WTC11 (cell line): ENCODE data around the gene MYCBPAP. TPM values are rescaled to one million over a fixed set of nuclear protein-coding genes. Genes with fewer than 3 reads are reported as not detected.

Experiments used
- ESRRA ChIP-seq: sonication (generic); formaldehyde crosslinking; IDR thresholded peaks from 2 replicates; pipeline ENCODE4 v1.8.1; 2022; ENCODE audit warnings: mild to moderate bottlenecking, missing genetic modification reagents, borderline replicate concordance
- GABPB1 ChIP-seq: sonication (generic); formaldehyde crosslinking; IDR thresholded peaks from 2 replicates; pipeline ENCODE4 v1.8.1; 2023; ENCODE audit warnings: mild to moderate bottlenecking, missing genetic modification reagents
- GRHL2 ChIP-seq: fragments of 250-450 bp; sonication (Bioruptor Pico); IDR thresholded peaks from 2 replicates; pipeline ENCODE4 v1.8.0; 2022; ENCODE audit warnings: mild to moderate bottlenecking, moderate library complexity; ENCODE audit not compliant: insufficient replicate concordance, severe bottlenecking
- GTF2I ChIP-seq: fragments of 250-450 bp; sonication (Bioruptor Pico); conservative IDR thresholded peaks from 2 replicates; pipeline ENCODE4 v1.4.0; 2021; ENCODE audit warnings: mild to moderate bottlenecking
- HMGA2 ChIP-seq: fragments of 250-450 bp; sonication (Bioruptor Pico); IDR thresholded peaks from 2 replicates; pipeline ENCODE4 v1.4.0; 2021; ENCODE audit warnings: mild to moderate bottlenecking, moderate library complexity
- JAZF1 ChIP-seq: fragments of 250-450 bp; sonication (Bioruptor Pico); IDR thresholded peaks from 2 replicates; pipeline ENCODE4 v1.9.0; 2021; ENCODE audit warnings: moderate library complexity, mild to moderate bottlenecking, inconsistent platforms
- JUN ChIP-seq: sonication (generic); formaldehyde crosslinking; IDR thresholded peaks from 2 replicates; pipeline ENCODE4 v1.8.0; 2023; ENCODE audit warnings: mild to moderate bottlenecking, missing genetic modification reagents
- NFE2L1 ChIP-seq: sonication (generic); formaldehyde crosslinking; IDR thresholded peaks from 2 replicates; pipeline ENCODE4 v1.8.1; 2023; ENCODE audit warnings: missing genetic modification reagents
- NR2C2 ChIP-seq: sonication (generic); formaldehyde crosslinking; IDR thresholded peaks from 2 replicates; pipeline ENCODE4 v1.8.0; 2022; ENCODE audit warnings: mild to moderate bottlenecking, missing genetic modification reagents
- OVOL2 ChIP-seq: fragments of 250-450 bp; sonication (Bioruptor Pico); IDR thresholded peaks from 2 replicates; pipeline ENCODE4 v1.9.0; 2021; ENCODE audit warnings: mild to moderate bottlenecking, borderline replicate concordance
- RELA ChIP-seq: sonication (generic); formaldehyde crosslinking; IDR thresholded peaks from 2 replicates; pipeline ENCODE4 v1.8.1; 2022; ENCODE audit warnings: missing genetic modification reagents, mild to moderate bottlenecking, borderline replicate concordance
- RORB ChIP-seq: fragments of 250-450 bp; sonication (Bioruptor Pico); IDR thresholded peaks from 2 replicates; pipeline ENCODE4 v1.9.0; 2021; ENCODE audit warnings: mild to moderate bottlenecking
- SOX15 ChIP-seq: fragments of 250-450 bp; sonication (Bioruptor Pico); IDR thresholded peaks from 2 replicates; pipeline ENCODE4 v1.9.0; 2021; ENCODE audit warnings: mild to moderate bottlenecking
- TCF7 ChIP-seq: sonication (generic); formaldehyde crosslinking; IDR thresholded peaks from 2 replicates; pipeline ENCODE4 v1.8.0; 2022; ENCODE audit warnings: mild to moderate bottlenecking, low read depth, missing genetic modification reagents, moderate library complexity
- TEAD1 ChIP-seq: sonication (generic); formaldehyde crosslinking; IDR thresholded peaks from 2 replicates; pipeline ENCODE4 v1.8.0; 2022; ENCODE audit warnings: mild to moderate bottlenecking, missing genetic modification reagents
- ZBTB21 ChIP-seq: sonication (generic); formaldehyde crosslinking; IDR thresholded peaks from 2 replicates; pipeline ENCODE4 v1.8.1; 2023; ENCODE audit warnings: mild to moderate bottlenecking, missing genetic modification reagents, borderline replicate concordance
- ZNF138 ChIP-seq: sonication (generic); formaldehyde crosslinking; conservative IDR thresholded peaks from 2 replicates; pipeline ENCODE4 v1.8.1; 2022; ENCODE audit warnings: mild to moderate bottlenecking, moderate library complexity, missing genetic modification reagents
- ZNF232 ChIP-seq: sonication (generic); formaldehyde crosslinking; IDR thresholded peaks from 2 replicates; pipeline ENCODE4 v1.8.0; 2022; ENCODE audit warnings: mild to moderate bottlenecking, missing genetic modification reagents
- ZNF263 ChIP-seq: sonication (generic); formaldehyde crosslinking; IDR thresholded peaks from 2 replicates; pipeline ENCODE4 v1.8.1; 2022; ENCODE audit warnings: low read depth, mild to moderate bottlenecking, moderate library complexity, missing genetic modification reagents
- ZNF317 ChIP-seq: sonication (generic); formaldehyde crosslinking; IDR thresholded peaks from 2 replicates; pipeline ENCODE4 v1.8.1; 2023; ENCODE audit warnings: low read depth, mild to moderate bottlenecking, moderate library complexity, missing genetic modification reagents, borderline replicate concordance
- total RNA-seq: library from RNA; stranded (reverse); gene quantifications from 3 replicates; pipeline ENCODE4 v1.2.3, GENCODE V29; 2021
- TF ChIP-seq, protein P1 (sequence below): sonication (generic); formaldehyde crosslinking; IDR thresholded peaks from 2 replicates; pipeline ENCODE4 v1.8.1; 2023; ENCODE audit warnings: mild to moderate bottlenecking, missing genetic modification reagents
- TF ChIP-seq, protein P2 (sequence below): sonication (generic); formaldehyde crosslinking; IDR thresholded peaks from 2 replicates; pipeline ENCODE4 v1.8.1; 2023; ENCODE audit warnings: mild to moderate bottlenecking, missing genetic modification reagents
- TF ChIP-seq, protein P3 (sequence below): fragments of 250-450 bp; sonication (Bioruptor Pico); IDR thresholded peaks from 2 replicates; pipeline ENCODE4 v1.9.0; 2021; ENCODE audit warnings: mild to moderate bottlenecking, borderline replicate concordance
- TF ChIP-seq, protein P4 (sequence below): sonication (generic); formaldehyde crosslinking; IDR thresholded peaks from 2 replicates; pipeline ENCODE4 v1.8.1; 2022; ENCODE audit warnings: low read depth, missing genetic modification reagents, borderline replicate concordance
- TF ChIP-seq, protein P5 (sequence below): sonication (generic); formaldehyde crosslinking; IDR thresholded peaks from 2 replicates; pipeline ENCODE4 v1.8.0; 2023; ENCODE audit warnings: mild to moderate bottlenecking, missing genetic modification reagents
- TF ChIP-seq, protein P6 (sequence below): sonication (generic); formaldehyde crosslinking; IDR thresholded peaks from 2 replicates; pipeline ENCODE4 v1.8.1; 2022; ENCODE audit warnings: mild to moderate bottlenecking, missing genetic modification reagents, moderate library complexity, borderline replicate concordance

Gene MYCBPAP
- total RNA-seq, 1 experiment from 2014 or later: 5.7 TPM

DNA sequence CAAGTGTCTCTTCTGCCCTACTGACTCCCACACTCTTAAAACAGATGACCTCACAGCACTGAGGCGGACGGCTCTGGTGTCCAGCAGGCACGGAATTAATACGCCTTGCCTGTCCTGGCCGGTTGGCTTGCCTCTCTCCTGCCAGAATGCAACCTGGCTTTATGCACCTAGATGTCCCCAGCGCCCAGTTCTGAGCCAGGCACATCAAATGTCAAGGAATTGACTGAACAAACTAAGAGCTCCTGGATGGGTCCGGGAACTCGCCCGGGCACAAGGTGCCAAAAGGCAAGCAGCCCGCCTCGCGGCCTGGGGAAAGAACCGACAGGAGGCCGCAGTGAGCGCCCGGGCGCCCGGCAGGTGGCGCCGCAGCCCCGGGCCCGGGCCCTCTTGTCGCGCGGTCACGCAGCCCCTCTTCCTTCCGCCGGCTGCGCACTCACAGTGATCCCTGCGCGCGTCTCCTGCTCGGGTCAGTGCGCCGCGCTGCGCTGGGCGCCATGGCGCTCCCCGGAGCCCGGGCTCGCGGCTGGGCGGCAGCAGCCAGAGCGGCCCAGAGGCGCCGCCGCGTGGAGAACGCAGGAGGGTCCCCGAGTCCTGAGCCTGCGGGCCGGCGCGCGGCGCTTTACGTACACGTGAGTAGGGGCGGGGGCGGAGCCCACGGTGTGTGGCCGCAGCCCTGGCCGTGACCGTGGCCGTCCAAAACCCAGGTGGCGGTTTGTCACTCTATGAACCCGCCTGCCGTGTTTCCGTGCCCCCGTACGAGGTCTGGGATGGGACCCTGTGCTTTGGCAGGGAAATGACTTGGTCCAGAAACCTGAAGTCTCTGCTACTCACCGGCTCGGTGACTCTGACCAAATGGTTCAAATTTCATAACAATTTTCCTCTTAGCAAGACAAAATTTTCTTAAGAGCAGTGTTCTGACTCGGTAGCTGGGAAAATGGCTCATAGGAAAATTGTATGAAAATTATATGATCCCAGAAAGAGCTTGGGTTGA lies 29.6 kb upstream of the MYCBPAP start, which contains the start of gene RSAD1 (continued):
- TF ChIP-seq ZNF232 (CRISPR knock-in tag): no peak
- peak; percentile 81; the same call in 1 of the 2 replicates for TF ChIP-seq ESRRA (CRISPR knock-in tag)
- peak; percentile 83; the same call in 1 of the 2 replicates for TF ChIP-seq RELA
- no peak for TF ChIP-seq ZNF138 (CRISPR knock-in tag)
- TF ChIP-seq TCF7: no peak
- TF ChIP-seq, protein P1, sequence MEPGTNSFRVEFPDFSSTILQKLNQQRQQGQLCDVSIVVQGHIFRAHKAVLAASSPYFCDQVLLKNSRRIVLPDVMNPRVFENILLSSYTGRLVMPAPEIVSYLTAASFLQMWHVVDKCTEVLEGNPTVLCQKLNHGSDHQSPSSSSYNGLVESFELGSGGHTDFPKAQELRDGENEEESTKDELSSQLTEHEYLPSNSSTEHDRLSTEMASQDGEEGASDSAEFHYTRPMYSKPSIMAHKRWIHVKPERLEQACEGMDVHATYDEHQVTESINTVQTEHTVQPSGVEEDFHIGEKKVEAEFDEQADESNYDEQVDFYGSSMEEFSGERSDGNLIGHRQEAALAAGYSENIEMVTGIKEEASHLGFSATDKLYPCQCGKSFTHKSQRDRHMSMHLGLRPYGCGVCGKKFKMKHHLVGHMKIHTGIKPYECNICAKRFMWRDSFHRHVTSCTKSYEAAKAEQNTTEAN (CRISPR knock-in tag): no peak; the same call in 1 of the 2 replicates
- TF ChIP-seq JUN (CRISPR knock-in tag): no peak
- TF ChIP-seq, protein P2, sequence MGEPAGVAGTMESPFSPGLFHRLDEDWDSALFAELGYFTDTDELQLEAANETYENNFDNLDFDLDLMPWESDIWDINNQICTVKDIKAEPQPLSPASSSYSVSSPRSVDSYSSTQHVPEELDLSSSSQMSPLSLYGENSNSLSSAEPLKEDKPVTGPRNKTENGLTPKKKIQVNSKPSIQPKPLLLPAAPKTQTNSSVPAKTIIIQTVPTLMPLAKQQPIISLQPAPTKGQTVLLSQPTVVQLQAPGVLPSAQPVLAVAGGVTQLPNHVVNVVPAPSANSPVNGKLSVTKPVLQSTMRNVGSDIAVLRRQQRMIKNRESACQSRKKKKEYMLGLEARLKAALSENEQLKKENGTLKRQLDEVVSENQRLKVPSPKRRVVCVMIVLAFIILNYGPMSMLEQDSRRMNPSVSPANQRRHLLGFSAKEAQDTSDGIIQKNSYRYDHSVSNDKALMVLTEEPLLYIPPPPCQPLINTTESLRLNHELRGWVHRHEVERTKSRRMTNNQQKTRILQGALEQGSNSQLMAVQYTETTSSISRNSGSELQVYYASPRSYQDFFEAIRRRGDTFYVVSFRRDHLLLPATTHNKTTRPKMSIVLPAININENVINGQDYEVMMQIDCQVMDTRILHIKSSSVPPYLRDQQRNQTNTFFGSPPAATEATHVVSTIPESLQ (CRISPR knock-in tag): no peak
- peak; percentile 40; the same call in 1 of the 2 replicates for TF ChIP-seq ZNF263 (CRISPR knock-in tag)
- TF ChIP-seq TEAD1 (CRISPR knock-in tag): no peak
- TF ChIP-seq, protein P3, sequence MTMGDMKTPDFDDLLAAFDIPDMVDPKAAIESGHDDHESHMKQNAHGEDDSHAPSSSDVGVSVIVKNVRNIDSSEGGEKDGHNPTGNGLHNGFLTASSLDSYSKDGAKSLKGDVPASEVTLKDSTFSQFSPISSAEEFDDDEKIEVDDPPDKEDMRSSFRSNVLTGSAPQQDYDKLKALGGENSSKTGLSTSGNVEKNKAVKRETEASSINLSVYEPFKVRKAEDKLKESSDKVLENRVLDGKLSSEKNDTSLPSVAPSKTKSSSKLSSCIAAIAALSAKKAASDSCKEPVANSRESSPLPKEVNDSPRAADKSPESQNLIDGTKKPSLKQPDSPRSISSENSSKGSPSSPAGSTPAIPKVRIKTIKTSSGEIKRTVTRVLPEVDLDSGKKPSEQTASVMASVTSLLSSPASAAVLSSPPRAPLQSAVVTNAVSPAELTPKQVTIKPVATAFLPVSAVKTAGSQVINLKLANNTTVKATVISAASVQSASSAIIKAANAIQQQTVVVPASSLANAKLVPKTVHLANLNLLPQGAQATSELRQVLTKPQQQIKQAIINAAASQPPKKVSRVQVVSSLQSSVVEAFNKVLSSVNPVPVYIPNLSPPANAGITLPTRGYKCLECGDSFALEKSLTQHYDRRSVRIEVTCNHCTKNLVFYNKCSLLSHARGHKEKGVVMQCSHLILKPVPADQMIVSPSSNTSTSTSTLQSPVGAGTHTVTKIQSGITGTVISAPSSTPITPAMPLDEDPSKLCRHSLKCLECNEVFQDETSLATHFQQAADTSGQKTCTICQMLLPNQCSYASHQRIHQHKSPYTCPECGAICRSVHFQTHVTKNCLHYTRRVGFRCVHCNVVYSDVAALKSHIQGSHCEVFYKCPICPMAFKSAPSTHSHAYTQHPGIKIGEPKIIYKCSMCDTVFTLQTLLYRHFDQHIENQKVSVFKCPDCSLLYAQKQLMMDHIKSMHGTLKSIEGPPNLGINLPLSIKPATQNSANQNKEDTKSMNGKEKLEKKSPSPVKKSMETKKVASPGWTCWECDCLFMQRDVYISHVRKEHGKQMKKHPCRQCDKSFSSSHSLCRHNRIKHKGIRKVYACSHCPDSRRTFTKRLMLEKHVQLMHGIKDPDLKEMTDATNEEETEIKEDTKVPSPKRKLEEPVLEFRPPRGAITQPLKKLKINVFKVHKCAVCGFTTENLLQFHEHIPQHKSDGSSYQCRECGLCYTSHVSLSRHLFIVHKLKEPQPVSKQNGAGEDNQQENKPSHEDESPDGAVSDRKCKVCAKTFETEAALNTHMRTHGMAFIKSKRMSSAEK (CRISPR knock-in tag): no peak
- TF ChIP-seq GTF2I (CRISPR knock-in tag): no peak
- TF ChIP-seq HMGA2 (CRISPR knock-in tag): no peak
- TF ChIP-seq NFE2L1 (CRISPR knock-in tag): no peak
- TF ChIP-seq, protein P4, sequence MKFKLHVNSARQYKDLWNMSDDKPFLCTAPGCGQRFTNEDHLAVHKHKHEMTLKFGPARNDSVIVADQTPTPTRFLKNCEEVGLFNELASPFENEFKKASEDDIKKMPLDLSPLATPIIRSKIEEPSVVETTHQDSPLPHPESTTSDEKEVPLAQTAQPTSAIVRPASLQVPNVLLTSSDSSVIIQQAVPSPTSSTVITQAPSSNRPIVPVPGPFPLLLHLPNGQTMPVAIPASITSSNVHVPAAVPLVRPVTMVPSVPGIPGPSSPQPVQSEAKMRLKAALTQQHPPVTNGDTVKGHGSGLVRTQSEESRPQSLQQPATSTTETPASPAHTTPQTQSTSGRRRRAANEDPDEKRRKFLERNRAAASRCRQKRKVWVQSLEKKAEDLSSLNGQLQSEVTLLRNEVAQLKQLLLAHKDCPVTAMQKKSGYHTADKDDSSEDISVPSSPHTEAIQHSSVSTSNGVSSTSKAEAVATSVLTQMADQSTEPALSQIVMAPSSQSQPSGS (CRISPR knock-in tag): no peak
- no peak for TF ChIP-seq OVOL2 (CRISPR knock-in tag)
- TF ChIP-seq JAZF1 (CRISPR knock-in tag): no peak
- TF ChIP-seq GABPB1 (CRISPR knock-in tag): peak; percentile 72; the same call in 1 of the 2 replicates
- TF ChIP-seq SOX15 (CRISPR knock-in tag): no peak
- TF ChIP-seq GRHL2 (CRISPR knock-in tag): no peak
- TF ChIP-seq ZBTB21 (CRISPR knock-in tag): 0 out of 2 replicates have a peak, but pooled peaks have one; percentile 32
- TF ChIP-seq ZNF317: 0 out of 2 replicates have a peak, but pooled peaks have one; percentile 41
- no peak for TF ChIP-seq NR2C2 (CRISPR knock-in tag)
- TF ChIP-seq, protein P5, sequence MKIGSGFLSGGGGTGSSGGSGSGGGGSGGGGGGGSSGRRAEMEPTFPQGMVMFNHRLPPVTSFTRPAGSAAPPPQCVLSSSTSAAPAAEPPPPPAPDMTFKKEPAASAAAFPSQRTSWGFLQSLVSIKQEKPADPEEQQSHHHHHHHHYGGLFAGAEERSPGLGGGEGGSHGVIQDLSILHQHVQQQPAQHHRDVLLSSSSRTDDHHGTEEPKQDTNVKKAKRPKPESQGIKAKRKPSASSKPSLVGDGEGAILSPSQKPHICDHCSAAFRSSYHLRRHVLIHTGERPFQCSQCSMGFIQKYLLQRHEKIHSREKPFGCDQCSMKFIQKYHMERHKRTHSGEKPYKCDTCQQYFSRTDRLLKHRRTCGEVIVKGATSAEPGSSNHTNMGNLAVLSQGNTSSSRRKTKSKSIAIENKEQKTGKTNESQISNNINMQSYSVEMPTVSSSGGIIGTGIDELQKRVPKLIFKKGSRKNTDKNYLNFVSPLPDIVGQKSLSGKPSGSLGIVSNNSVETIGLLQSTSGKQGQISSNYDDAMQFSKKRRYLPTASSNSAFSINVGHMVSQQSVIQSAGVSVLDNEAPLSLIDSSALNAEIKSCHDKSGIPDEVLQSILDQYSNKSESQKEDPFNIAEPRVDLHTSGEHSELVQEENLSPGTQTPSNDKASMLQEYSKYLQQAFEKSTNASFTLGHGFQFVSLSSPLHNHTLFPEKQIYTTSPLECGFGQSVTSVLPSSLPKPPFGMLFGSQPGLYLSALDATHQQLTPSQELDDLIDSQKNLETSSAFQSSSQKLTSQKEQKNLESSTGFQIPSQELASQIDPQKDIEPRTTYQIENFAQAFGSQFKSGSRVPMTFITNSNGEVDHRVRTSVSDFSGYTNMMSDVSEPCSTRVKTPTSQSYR (CRISPR knock-in tag): no peak
- TF ChIP-seq, protein P6, sequence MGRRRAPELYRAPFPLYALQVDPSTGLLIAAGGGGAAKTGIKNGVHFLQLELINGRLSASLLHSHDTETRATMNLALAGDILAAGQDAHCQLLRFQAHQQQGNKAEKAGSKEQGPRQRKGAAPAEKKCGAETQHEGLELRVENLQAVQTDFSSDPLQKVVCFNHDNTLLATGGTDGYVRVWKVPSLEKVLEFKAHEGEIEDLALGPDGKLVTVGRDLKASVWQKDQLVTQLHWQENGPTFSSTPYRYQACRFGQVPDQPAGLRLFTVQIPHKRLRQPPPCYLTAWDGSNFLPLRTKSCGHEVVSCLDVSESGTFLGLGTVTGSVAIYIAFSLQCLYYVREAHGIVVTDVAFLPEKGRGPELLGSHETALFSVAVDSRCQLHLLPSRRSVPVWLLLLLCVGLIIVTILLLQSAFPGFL: no peak
- no peak for TF ChIP-seq RORB (CRISPR knock-in tag)
